HFF-Myc (cell line): ENCODE data around the gene SLC7A5.

Source experiments
- DNase-seq: peaks from one replicate; pipeline ENCODE4 v3.0.0-alpha.2; 2011; ENCODE audit warnings: low read depth; ENCODE audit errors: extremely low read depth
- H3K4me3 ChIP-seq: replicated peaks from 2 replicates; pipeline ENCODE4 v1.5.1; 2011; ENCODE audit warnings: low read depth, mild to moderate bottlenecking, control low read depth, low read length
- TF ChIP-seq, protein P1 (sequence below): IDR thresholded peaks from 2 replicates; pipeline ENCODE4 v1.5.1; 2012; ENCODE audit warnings: mild to moderate bottlenecking, low read depth, low read length, control low read depth; ENCODE audit errors: missing control alignments

The SLC7A5 gene

GRCh38 chr16:87847785-87848675 is 21.3 kb downstream of the SLC7A5 start:
- no peak for DNase-seq
- TF ChIP-seq, protein P1, sequence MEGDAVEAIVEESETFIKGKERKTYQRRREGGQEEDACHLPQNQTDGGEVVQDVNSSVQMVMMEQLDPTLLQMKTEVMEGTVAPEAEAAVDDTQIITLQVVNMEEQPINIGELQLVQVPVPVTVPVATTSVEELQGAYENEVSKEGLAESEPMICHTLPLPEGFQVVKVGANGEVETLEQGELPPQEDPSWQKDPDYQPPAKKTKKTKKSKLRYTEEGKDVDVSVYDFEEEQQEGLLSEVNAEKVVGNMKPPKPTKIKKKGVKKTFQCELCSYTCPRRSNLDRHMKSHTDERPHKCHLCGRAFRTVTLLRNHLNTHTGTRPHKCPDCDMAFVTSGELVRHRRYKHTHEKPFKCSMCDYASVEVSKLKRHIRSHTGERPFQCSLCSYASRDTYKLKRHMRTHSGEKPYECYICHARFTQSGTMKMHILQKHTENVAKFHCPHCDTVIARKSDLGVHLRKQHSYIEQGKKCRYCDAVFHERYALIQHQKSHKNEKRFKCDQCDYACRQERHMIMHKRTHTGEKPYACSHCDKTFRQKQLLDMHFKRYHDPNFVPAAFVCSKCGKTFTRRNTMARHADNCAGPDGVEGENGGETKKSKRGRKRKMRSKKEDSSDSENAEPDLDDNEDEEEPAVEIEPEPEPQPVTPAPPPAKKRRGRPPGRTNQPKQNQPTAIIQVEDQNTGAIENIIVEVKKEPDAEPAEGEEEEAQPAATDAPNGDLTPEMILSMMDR, result no peak
- H3K4me3 ChIP-seq, result no peak overlapping the region

GRCh38 chr16:87847467-87847784 is 21.9 kb downstream of the SLC7A5 start:
- TF ChIP-seq, protein P1, result no peak
- H3K4me3 ChIP-seq, result no peak overlapping the region
- no peak for DNase-seq

GRCh38 chr16:87846705-87847466 is 22.4 kb downstream of the SLC7A5 start:
- no peak for DNase-seq
- H3K4me3 ChIP-seq, result no peak overlapping the region
- TF ChIP-seq, protein P1, result no peak

DNA sequence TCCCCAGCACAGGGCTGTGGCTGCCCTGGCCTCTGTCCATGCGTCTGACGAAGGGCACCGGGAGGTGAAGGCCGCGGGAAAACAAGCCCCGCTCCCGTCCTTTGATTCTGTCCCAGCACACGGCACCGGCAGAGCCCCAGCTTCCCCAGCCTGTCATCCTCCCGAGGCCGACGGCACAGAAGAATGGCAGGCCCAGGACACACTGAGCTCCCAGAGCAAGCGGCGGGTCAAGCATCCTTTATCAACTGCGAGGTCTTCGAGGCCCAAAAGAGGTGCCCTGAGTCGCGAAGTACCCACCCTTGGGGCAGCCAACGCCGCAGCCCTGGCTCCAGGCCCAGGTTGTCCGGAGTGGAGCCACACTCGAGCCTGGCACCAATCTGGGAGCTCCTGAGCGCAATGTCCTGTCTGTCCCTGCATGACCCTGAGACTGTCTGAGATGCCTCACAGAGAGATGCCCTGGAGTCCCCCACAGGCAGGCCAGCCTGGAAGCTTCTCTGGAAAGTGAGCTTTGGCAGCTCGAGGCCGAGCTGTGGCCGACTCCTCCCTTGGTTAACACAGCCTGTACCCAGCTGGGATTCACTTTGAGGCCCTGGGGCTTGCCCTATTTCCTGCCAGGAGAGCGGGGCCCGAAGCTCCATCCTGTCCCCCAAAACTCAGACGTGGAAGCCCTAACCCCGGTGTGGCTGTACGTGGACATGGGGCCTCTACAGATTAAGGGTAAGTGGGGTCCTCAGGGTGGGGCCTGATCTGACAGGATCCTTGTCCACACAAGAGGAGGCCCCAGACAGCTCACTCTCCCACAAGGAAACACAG is 23.3 kb downstream of the SLC7A5 start:
- no peak overlapping the region for H3K4me3 ChIP-seq
- TF ChIP-seq, protein P1, result no peak
- DNase-seq, result no peak

DNA sequence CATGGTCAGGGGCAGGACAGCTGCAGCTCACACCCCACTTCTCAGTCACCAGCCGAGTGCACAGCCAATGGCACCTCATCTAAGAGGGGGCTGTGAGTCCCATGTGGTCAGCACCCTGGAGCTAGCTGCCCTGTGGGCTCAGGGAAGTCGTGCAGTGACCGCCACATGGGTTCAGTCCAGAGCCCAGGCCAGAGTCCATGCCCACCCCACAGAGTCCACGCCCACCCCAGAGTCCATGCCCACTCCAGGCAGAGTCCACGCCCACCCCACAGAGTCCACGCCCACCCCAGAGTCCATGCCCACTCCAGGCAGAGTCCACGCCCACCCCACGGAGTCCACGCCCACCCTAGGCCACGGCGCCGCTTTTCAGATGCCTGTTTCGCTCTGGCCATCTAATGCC is 24.1 kb downstream of the SLC7A5 start:
- no peak overlapping the region for H3K4me3 ChIP-seq
- TF ChIP-seq, protein P1, result no peak
- no peak for DNase-seq

DNA sequence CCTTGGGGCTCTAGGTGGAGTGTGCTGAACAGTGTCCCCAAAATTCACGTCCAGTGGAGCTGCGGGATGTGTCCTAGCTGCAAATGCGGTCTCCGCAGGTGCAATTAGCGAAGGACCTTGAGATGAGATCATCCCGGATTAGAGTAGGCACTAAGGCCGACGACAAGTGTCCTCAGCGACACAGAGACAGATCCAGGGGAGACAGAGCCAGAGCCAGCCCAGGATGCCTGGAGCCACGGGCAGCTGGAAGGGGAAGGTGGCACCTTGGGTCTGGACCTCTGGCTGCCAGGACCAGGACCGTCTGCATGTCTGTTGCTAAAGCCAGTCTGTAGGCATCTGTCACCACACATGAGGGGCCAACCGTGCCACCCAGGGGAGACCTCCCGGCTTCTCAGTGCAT is 24.5 kb downstream of the SLC7A5 start:
- no peak overlapping the region for H3K4me3 ChIP-seq
- TF ChIP-seq, protein P1, result no peak
- no peak for DNase-seq
